ENCODE measurements around the gene EGFL8. TPM values are rescaled to one million over a fixed set of nuclear protein-coding genes. Genes with fewer than 3 reads are reported as not detected.

The EGFL8 gene
- total and polyA plus RNA-seq, 2 donors (not counting 3 experiments of a cell fraction or from before 2014, with no cell fraction given), result 9.0 to 12.6 TPM

GRCh38 chr6:32129297-32130088 is 34.9 kb upstream of the EGFL8 start:
- intact Hi-C loops (cut with micrococcal nuclease), result loop anchor here (1.0 kb wide), 3 partner anchors 25 to 66 kb away; partner anchors contain the start of genes AGPAT1 and PPT2

More at GRCh38 chr6:32129297-32130088, 34.9 kb upstream of the EGFL8 start:
- no peaks in the 10 kb centered on the region for H3K9me3 ChIP-seq (replicated peaks; ENCODE audit: control insufficient read depth, insufficient read depth, low read length)
- CTCF ChIA-PET, result interaction anchor here (0.8 to 3.5 kb wide), 10 partner anchors 10 to 709 kb away, joined by 3 to 17 read pairs (median 4); partner anchors contain the start of genes EGFL8, GPSM3 and TAP2
- no peak for DNase-seq (ENCODE audit: low read depth, low spot score)
- H3K4me2 ChIP-seq (ENCODE audit: insufficient read depth, low read length), result peak overlapping the region; percentile 95
- H3K27me3 ChIP-seq (ENCODE audit: control insufficient read depth in 2 of 2, insufficient read depth in 2 of 2, low read length in 2 of 2), result peaks cover 0 to 2% of the 10 kb centered on the region in 2 experiments
- dilution Hi-C loops (cut with MboI; ENCODE audit: extremely low pct_ligation_motif_present, low sequenced_read_pairs), result no loop called here
- FAIRE-seq, result no peak
- H4K20me1 ChIP-seq (replicated peaks; ENCODE audit: control insufficient read depth, extremely low read depth, insufficient read depth, low read length), result no peaks in the 10 kb centered on the region
- peak overlapping the region; percentile 86 for H2AFZ ChIP-seq (ENCODE audit: low read depth, low read length)
- POLR2A ChIA-PET, result interaction anchor here (1.1 kb wide), 1 partner anchor 66 kb away, joined by 5 read pairs; no protein-coding TSS in a partner anchor
- peaks cover 0 to 11% of the 10 kb centered on the region in 2 experiments for H3K36me3 ChIP-seq (ENCODE audit: control insufficient read depth in 2 of 2, extremely low read depth in 1 of 2, insufficient read depth in 2 of 2, low read length in 2 of 2)
- peaks cover 20% of the 10 kb centered on the region for H3K4me1 ChIP-seq (ENCODE audit: control insufficient read depth, extremely low read depth, insufficient read depth, low read length)
- TSS peak; percentile 40 for BruUV-seq (replicated peaks)
- peaks cover 11% of the 10 kb centered on the region for H3K79me2 ChIP-seq (ENCODE audit: control insufficient read depth, insufficient read depth, low read length)
- no peaks in the 10 kb centered on the region for H3K9me1 ChIP-seq (replicated peaks; ENCODE audit: control insufficient read depth, extremely low read depth, insufficient read depth, low read length)
- TF ChIP-seq POLR2AphosphoS5 (IDR thresholded peaks at IDR 0.05; ENCODE audit: insufficient read depth, low read depth, low read length) (no peak), GATA2 (IDR thresholded peaks at IDR 0.05; ENCODE audit: insufficient read depth, insufficient read length, low read depth, low read length) (no peak), EZH2 (IDR thresholded peaks at IDR 0.05; ENCODE audit: borderline replicate concordance, low read depth, low read length, severe bottlenecking) (no peak), JUN (IDR thresholded peaks at IDR 0.05; ENCODE audit: borderline replicate concordance, insufficient read depth, insufficient read length, low read depth) (no peak), POLR2A (IDR thresholded peaks at IDR 0.05; ENCODE audit: low read depth, low read length) (no peak), MAX (IDR thresholded peaks at IDR 0.05; ENCODE audit: insufficient read depth, insufficient read length) (no peak), FOS (IDR thresholded peaks at IDR 0.05; ENCODE audit: borderline replicate concordance, insufficient read depth, low read length) (no peak)
- TF ChIP-seq, protein P1, sequence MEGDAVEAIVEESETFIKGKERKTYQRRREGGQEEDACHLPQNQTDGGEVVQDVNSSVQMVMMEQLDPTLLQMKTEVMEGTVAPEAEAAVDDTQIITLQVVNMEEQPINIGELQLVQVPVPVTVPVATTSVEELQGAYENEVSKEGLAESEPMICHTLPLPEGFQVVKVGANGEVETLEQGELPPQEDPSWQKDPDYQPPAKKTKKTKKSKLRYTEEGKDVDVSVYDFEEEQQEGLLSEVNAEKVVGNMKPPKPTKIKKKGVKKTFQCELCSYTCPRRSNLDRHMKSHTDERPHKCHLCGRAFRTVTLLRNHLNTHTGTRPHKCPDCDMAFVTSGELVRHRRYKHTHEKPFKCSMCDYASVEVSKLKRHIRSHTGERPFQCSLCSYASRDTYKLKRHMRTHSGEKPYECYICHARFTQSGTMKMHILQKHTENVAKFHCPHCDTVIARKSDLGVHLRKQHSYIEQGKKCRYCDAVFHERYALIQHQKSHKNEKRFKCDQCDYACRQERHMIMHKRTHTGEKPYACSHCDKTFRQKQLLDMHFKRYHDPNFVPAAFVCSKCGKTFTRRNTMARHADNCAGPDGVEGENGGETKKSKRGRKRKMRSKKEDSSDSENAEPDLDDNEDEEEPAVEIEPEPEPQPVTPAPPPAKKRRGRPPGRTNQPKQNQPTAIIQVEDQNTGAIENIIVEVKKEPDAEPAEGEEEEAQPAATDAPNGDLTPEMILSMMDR (IDR thresholded peaks at IDR 0.05; ENCODE audit: extremely low read depth in 1 of 2, insufficient read depth in 1 of 2, low read depth in 1 of 2, low read length in 2 of 2), result no peak
- H3K9ac ChIP-seq (replicated peaks; ENCODE audit: extremely low read depth, insufficient read depth, low read length), result peak overlapping the region; percentile 74
- peak overlapping the region; percentile 78 to 89 (median 84) for H3K4me3 ChIP-seq (replicated peaks in 1 of 3; ENCODE audit: insufficient read depth in 1 of 3, low read depth in 1 of 3, low read length in 3 of 3)
- H3K27ac ChIP-seq (ENCODE audit: insufficient read depth, low read depth, low read length), result peak overlapping the region; percentile 51

All from endothelial cell of umbilical vein (primary cell).